HCT116 (cell line): ENCODE data around the gene KRT82. TPM values are rescaled to one million over a fixed set of nuclear protein-coding genes. Genes with fewer than 3 reads are reported as not detected.

Source experiments
- ATAC-seq: fragments of 200-7000 bp; cut with Tn5 transposase; 2 replicates; pipeline ENCODE4 v1.9.1; 2020; ENCODE audit warnings: mild to moderate bottlenecking, moderate library complexity
- BruUV-seq: library from RNA; stranded (reverse); fragments of 400-500 nt; replicated peaks from 2 replicates; lab custom pipeline; 2021; lab: Mats Ljungman, UMichigan
- CTCF ChIA-PET: fragments of 300-600 bp; sonication (Branson Sonifier 250); formaldehyde crosslinking; loops from one replicate; lab custom pipeline; 2021; ENCODE audit warnings: antibody characterized with exemption; lab: Charles Lee
- POLR2A ChIA-PET: fragments of 300-600, 350-600 bp; sonication (Branson Sonifier 250); formaldehyde crosslinking; loops from one replicate; lab custom pipeline; 2021; ENCODE audit warnings: antibody characterized with exemption; lab: Charles Lee
- RAD21 ChIA-PET, 2 experiments: fragments of 300-600 bp; sonication (Branson Sonifier 250); formaldehyde crosslinking; loops; one replicate each; lab custom pipeline; 2023; ENCODE audit warnings: low total read pairs in 2 of 2; ENCODE audit not compliant: uncharacterized antibody in 2 of 2, unreplicated experiment in 2 of 2, low non-redundant PET in 1 of 2; lab: Charles Lee
- DNase-seq: peaks from one replicate; pipeline ENCODE4 v3.0.0-alpha.2; 2010; ENCODE audit warnings: low read depth, low spot score
- H2AFZ ChIP-seq: fragments of 200-600 bp; shearing (Covaris generic), sonication (generic); 2 replicates; pipeline ENCODE4 v1.6.1; 2017; ENCODE audit warnings: low read depth, mixed run types, mixed read lengths, antibody characterized with exemption, low read length; ENCODE audit not compliant: poor library complexity, severe bottlenecking
- H3K27ac ChIP-seq: 2 replicates; pipeline ENCODE4 v1.5.1; 2012; ENCODE audit warnings: low read depth, low read length
- H3K27me3 ChIP-seq: fragments of 200-600 bp; sonication (generic); 2 replicates; pipeline ENCODE4 v1.6.1; 2016; ENCODE audit warnings: mixed run types, low read length, mixed read lengths; ENCODE audit not compliant: insufficient read depth
- H3K36me3 ChIP-seq, 2 experiments: fragments of 200-500 bp in 1 of 2; fragments of 200-600 bp in 1 of 2; sonication (Bioruptor generic) in 1 of 2; sonication (generic) in 1 of 2; 2 replicates each; pipeline versions ENCODE4 v1.5.1 to v1.6.1; 2014 to 2016; ENCODE audit warnings: low read length in 2 of 2, inconsistent platforms in 1 of 2, mixed read lengths in 1 of 2, mixed run types in 1 of 2; ENCODE audit not compliant: insufficient read depth in 2 of 2, control insufficient read depth in 1 of 2
- H3K4me1 ChIP-seq, 2 experiments: fragments of 200-600 bp in 1 of 2; sonication (generic) in 1 of 2; 2 replicates each; pipeline versions ENCODE4 v1.5.1 to v1.6.1; 2012 to 2017; ENCODE audit warnings: low read length in 2 of 2, inconsistent platforms in 1 of 2, mild to moderate bottlenecking in 1 of 2, mixed read lengths in 1 of 2, mixed run types in 1 of 2, moderate library complexity in 1 of 2; ENCODE audit not compliant: insufficient read depth in 2 of 2, control insufficient read depth in 1 of 2
- H3K4me2 ChIP-seq: fragments of 200-600 bp; sonication (generic); 2 replicates; pipeline ENCODE4 v1.6.1; 2017; ENCODE audit warnings: mixed run types, low read length, mixed read lengths
- H3K4me3 ChIP-seq, 2 experiments: fragments of 200-600 bp in 1 of 2; sonication (generic) in 1 of 2; replicated peaks in 1 of 2; 2 replicates each; pipeline ENCODE4 v1.5.1; 2011 to 2016; ENCODE audit warnings: low read length in 2 of 2, control low read depth in 1 of 2, low read depth in 1 of 2, mild to moderate bottlenecking in 1 of 2, mixed read lengths in 1 of 2, mixed run types in 1 of 2
- H3K79me2 ChIP-seq: fragments of 200-600 bp; sonication (generic); 2 replicates; pipeline ENCODE4 v1.6.1; 2017; ENCODE audit warnings: mild to moderate bottlenecking, mixed run types, low read length, moderate library complexity, mixed read lengths; ENCODE audit not compliant: insufficient read depth
- H3K9ac ChIP-seq: fragments of 200-600 bp; sonication (generic); 2 replicates; pipeline ENCODE4 v1.6.1; 2016; ENCODE audit warnings: low read length, mixed read lengths
- H3K9me2 ChIP-seq: fragments of 200-600 bp; sonication (generic), shearing (Covaris generic); 2 replicates; pipeline ENCODE4 v1.6.1; 2017; ENCODE audit warnings: mixed run types, mild to moderate bottlenecking, moderate library complexity; ENCODE audit not compliant: insufficient read depth
- H3K9me3 ChIP-seq, 2 experiments: fragments of 200-500 bp in 1 of 2; fragments of 200-600 bp in 1 of 2; sonication (Bioruptor generic) in 1 of 2; sonication (generic) in 1 of 2; 2 replicates each; pipeline ENCODE4 v1.6.1; 2014 to 2017; ENCODE audit warnings: low read length in 2 of 2, mixed read lengths in 2 of 2, inconsistent platforms in 1 of 2, low read depth in 1 of 2, mild to moderate bottlenecking in 1 of 2, mixed run types in 1 of 2, moderate library complexity in 1 of 2; ENCODE audit not compliant: control insufficient read depth in 1 of 2, insufficient read depth in 1 of 2
- H4K20me1 ChIP-seq: fragments of 200-600 bp; sonication (generic), shearing (Covaris generic); 2 replicates; pipeline ENCODE4 v1.6.1; 2017; ENCODE audit warnings: mixed run types, mild to moderate bottlenecking, moderate library complexity; ENCODE audit not compliant: insufficient read depth
- CEBPB ChIP-seq: IDR thresholded peaks from 2 replicates; pipeline ENCODE4 v1.6.1; 2012; ENCODE audit warnings: low read depth
- ELF1 ChIP-seq: IDR thresholded peaks from 2 replicates; pipeline ENCODE4 v1.6.1; 2012; ENCODE audit warnings: low read depth, borderline replicate concordance
- EZH2 ChIP-seq: fragments of 200-600 bp; sonication (generic); IDR thresholded peaks from 2 replicates; pipeline ENCODE4 v1.6.1; 2017; ENCODE audit warnings: antibody characterized with exemption, mixed run types
- EZH2phosphoT487 ChIP-seq: fragments of 200-600 bp; IDR thresholded peaks from 2 replicates; pipeline ENCODE4 v1.6.1; 2018; ENCODE audit warnings: antibody characterized with exemption, borderline replicate concordance
- JUND ChIP-seq: IDR thresholded peaks from 2 replicates; pipeline ENCODE4 v1.6.1; 2012
- POLR2AphosphoS5 ChIP-seq: IDR thresholded peaks from 2 replicates; pipeline ENCODE4 v1.6.1; 2011; ENCODE audit warnings: mild to moderate bottlenecking, low read depth, low read length, moderate library complexity
- RAD21 ChIP-seq: IDR thresholded peaks from 2 replicates; pipeline ENCODE4 v1.6.1; 2012; ENCODE audit warnings: low read depth, mild to moderate bottlenecking
- SIN3A ChIP-seq: IDR thresholded peaks from 2 replicates; pipeline ENCODE4 v1.6.1; 2012; ENCODE audit warnings: low read depth
- SRF ChIP-seq: IDR thresholded peaks from 2 replicates; pipeline ENCODE4 v1.6.1; 2012; ENCODE audit warnings: low read depth
- TCF7L2 ChIP-seq: IDR thresholded peaks from 2 replicates; pipeline ENCODE4 v1.7.0; 2011; ENCODE audit warnings: borderline replicate concordance, inconsistent platforms; ENCODE audit not compliant: insufficient read depth, insufficient read length; ENCODE audit errors: extremely low read depth
- YY1 ChIP-seq: IDR thresholded peaks from 2 replicates; pipeline ENCODE4 v1.6.1; 2011; ENCODE audit warnings: low read length, low read depth, moderate library complexity, mild to moderate bottlenecking; ENCODE audit not compliant: insufficient replicate concordance; ENCODE audit errors: extremely low read depth
- ZFX ChIP-seq: fragments of 450-650 bp; IDR thresholded peaks from 2 replicates; pipeline ENCODE4 v1.6.1; 2017
- ZNF274 ChIP-seq: fragments of 200-500 bp; sonication (Bioruptor generic); IDR thresholded peaks from 2 replicates; pipeline ENCODE4 v1.6.1; 2014; ENCODE audit warnings: mild to moderate bottlenecking, low read depth, low read length, inconsistent platforms
- intact Hi-C: fragments of 100-400 bp; cut with micrococcal nuclease; formaldehyde crosslinking; loops from 2 replicates; pipeline ENCODE4 v1.10.0; 2022
- total RNA-seq: library from RNA; stranded (reverse); gene quantifications from one replicate; pipeline ENCODE4 v1.2.1, GENCODE V29; 2021; ENCODE audit not compliant: unreplicated experiment
- TF ChIP-seq, protein P1 (sequence below): IDR thresholded peaks from 2 replicates; pipeline ENCODE4 v1.6.1; 2012
- TF ChIP-seq, protein P2 (sequence below): IDR thresholded peaks from 2 replicates; pipeline ENCODE4 v1.6.1; 2012
- TF ChIP-seq, protein P3 (sequence below): IDR thresholded peaks from 2 replicates; pipeline ENCODE4 v1.6.1; 2012; ENCODE audit warnings: low read depth
- TF ChIP-seq, protein P4 (sequence below): IDR thresholded peaks from 2 replicates; pipeline ENCODE4 v1.6.1; 2011; ENCODE audit warnings: mild to moderate bottlenecking, low read length, moderate library complexity; ENCODE audit not compliant: insufficient replicate concordance; ENCODE audit errors: extremely low read depth
- TF ChIP-seq, protein P5 (sequence below), 3 experiments: fragments of 200-600 bp in 1 of 3; sonication (generic) in 1 of 3; IDR thresholded peaks in 2 of 3; conservative IDR thresholded peaks in 1 of 3; 2 replicates each; pipeline ENCODE4 v1.5.1; 2012 to 2017; ENCODE audit warnings: low read depth in 2 of 3, low read length in 2 of 3, antibody characterized with exemption in 1 of 3, borderline replicate concordance in 1 of 3, control low read depth in 1 of 3, mild to moderate bottlenecking in 1 of 3, mixed read lengths in 1 of 3, mixed run types in 1 of 3, moderate library complexity in 1 of 3; ENCODE audit not compliant: insufficient read depth in 1 of 3

The KRT82 gene
- total RNA-seq, 1 experiment from 2014 or later = not detected

DNA sequence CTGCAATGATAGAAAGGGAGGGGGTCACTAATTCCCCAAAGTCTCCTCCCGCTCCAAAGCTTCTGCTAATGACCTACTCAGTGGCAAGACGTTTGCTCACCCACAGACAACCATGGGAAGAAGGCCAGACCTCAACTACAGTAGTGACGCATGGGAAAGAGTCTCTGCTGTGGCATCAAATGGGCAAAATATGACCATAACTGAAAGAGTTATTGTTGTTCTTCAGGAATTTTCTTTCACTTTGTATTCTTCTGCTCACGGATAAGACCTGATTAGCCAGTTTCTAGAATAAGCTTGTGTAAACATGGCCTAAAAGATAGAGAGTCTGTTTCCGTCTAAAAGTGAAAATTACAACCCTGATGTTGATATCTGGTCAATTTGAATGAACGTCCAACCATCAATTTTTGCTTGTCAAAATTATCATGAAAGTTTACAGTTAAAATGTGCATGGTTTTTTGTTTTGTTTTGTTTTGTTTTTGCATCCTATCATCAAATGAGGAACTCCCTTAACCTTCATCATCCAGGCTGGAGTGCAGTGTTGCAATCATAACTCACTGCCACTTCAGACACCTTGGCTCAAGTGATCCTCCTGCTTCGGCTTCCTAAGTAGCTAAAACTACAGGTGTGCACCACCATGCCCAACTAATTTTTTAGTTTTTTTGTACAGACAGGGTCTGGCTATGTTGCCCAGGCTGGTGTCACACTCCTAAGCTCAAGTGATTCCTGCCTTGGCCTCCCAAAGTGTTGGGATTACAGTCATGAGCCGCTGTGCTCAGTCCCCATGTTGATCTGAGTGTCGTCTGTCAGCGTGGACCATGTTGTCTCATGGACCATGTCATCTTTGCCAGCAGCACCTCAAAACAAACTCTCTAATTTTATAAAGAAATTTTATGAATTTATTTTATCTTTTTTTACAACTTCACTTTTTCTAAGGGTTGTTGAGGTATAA is 38.8 kb upstream of the KRT82 start:
- POLR2A ChIA-PET = interaction anchor here (0.8 kb wide), 1 partner anchor 9 kb away, joined by 3 read pairs; no protein-coding TSS in a partner anchor
- H3K27ac ChIP-seq = no peak overlapping the region
- intact Hi-C loops = no loop called here
- TF ChIP-seq, protein P1, sequence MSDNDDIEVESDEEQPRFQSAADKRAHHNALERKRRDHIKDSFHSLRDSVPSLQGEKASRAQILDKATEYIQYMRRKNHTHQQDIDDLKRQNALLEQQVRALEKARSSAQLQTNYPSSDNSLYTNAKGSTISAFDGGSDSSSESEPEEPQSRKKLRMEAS = no peak
- TF ChIP-seq, protein P2, sequence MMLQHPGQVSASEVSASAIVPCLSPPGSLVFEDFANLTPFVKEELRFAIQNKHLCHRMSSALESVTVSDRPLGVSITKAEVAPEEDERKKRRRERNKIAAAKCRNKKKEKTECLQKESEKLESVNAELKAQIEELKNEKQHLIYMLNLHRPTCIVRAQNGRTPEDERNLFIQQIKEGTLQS = no peak
- TF ChIP-seq, protein P3, sequence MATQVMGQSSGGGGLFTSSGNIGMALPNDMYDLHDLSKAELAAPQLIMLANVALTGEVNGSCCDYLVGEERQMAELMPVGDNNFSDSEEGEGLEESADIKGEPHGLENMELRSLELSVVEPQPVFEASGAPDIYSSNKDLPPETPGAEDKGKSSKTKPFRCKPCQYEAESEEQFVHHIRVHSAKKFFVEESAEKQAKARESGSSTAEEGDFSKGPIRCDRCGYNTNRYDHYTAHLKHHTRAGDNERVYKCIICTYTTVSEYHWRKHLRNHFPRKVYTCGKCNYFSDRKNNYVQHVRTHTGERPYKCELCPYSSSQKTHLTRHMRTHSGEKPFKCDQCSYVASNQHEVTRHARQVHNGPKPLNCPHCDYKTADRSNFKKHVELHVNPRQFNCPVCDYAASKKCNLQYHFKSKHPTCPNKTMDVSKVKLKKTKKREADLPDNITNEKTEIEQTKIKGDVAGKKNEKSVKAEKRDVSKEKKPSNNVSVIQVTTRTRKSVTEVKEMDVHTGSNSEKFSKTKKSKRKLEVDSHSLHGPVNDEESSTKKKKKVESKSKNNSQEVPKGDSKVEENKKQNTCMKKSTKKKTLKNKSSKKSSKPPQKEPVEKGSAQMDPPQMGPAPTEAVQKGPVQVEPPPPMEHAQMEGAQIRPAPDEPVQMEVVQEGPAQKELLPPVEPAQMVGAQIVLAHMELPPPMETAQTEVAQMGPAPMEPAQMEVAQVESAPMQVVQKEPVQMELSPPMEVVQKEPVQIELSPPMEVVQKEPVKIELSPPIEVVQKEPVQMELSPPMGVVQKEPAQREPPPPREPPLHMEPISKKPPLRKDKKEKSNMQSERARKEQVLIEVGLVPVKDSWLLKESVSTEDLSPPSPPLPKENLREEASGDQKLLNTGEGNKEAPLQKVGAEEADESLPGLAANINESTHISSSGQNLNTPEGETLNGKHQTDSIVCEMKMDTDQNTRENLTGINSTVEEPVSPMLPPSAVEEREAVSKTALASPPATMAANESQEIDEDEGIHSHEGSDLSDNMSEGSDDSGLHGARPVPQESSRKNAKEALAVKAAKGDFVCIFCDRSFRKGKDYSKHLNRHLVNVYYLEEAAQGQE = no peak
- TF ChIP-seq EZH2phosphoT487 (no peak), ZFX (no peak), ELF1 (no peak), EZH2 (no peak), SIN3A (no peak), ZNF274 (no peak), JUND (no peak), YY1 (no peak), POLR2AphosphoS5 (no peak), TCF7L2 (no peak), SRF (no peak), CEBPB (no peak), RAD21 (no peak)
- TF ChIP-seq, protein P4, sequence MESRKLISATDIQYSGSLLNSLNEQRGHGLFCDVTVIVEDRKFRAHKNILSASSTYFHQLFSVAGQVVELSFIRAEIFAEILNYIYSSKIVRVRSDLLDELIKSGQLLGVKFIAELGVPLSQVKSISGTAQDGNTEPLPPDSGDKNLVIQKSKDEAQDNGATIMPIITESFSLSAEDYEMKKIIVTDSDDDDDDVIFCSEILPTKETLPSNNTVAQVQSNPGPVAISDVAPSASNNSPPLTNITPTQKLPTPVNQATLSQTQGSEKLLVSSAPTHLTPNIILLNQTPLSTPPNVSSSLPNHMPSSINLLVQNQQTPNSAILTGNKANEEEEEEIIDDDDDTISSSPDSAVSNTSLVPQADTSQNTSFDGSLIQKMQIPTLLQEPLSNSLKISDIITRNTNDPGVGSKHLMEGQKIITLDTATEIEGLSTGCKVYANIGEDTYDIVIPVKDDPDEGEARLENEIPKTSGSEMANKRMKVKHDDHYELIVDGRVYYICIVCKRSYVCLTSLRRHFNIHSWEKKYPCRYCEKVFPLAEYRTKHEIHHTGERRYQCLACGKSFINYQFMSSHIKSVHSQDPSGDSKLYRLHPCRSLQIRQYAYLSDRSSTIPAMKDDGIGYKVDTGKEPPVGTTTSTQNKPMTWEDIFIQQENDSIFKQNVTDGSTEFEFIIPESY = no peak
- TF ChIP-seq, protein P5, sequence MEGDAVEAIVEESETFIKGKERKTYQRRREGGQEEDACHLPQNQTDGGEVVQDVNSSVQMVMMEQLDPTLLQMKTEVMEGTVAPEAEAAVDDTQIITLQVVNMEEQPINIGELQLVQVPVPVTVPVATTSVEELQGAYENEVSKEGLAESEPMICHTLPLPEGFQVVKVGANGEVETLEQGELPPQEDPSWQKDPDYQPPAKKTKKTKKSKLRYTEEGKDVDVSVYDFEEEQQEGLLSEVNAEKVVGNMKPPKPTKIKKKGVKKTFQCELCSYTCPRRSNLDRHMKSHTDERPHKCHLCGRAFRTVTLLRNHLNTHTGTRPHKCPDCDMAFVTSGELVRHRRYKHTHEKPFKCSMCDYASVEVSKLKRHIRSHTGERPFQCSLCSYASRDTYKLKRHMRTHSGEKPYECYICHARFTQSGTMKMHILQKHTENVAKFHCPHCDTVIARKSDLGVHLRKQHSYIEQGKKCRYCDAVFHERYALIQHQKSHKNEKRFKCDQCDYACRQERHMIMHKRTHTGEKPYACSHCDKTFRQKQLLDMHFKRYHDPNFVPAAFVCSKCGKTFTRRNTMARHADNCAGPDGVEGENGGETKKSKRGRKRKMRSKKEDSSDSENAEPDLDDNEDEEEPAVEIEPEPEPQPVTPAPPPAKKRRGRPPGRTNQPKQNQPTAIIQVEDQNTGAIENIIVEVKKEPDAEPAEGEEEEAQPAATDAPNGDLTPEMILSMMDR (IDR thresholded peaks at IDR 0.05 in 2 of 3, conservative IDR thresholded peaks at IDR 0.05 in 1 of 3; ENCODE audit: borderline replicate concordance in 1 of 3, insufficient read depth in 1 of 3, low read depth in 2 of 3, low read length in 2 of 3) = no peak

More for the DNA sequence above, 38.8 kb upstream of the KRT82 start:
- H3K9me3 ChIP-seq = no peaks in the 10 kb centered on the region
- H2AFZ ChIP-seq = no peak overlapping the region
- H4K20me1 ChIP-seq = no peaks in the 10 kb centered on the region
- DNase-seq = no peak
- BruUV-seq = no TSS peak
- no peak overlapping the region for H3K4me2 ChIP-seq
- no peaks in the 10 kb centered on the region for H3K27me3 ChIP-seq
- H3K79me2 ChIP-seq = no peaks in the 10 kb centered on the region
- ATAC-seq = no peak
- H3K4me1 ChIP-seq = peaks cover 26 to 47% of the 10 kb centered on the region in 2 experiments
- no peak overlapping the region for H3K4me3 ChIP-seq
- no peaks in the 10 kb centered on the region for H3K9me2 ChIP-seq
- RAD21 ChIA-PET = no interaction called here
- CTCF ChIA-PET = no interaction called here
- H3K36me3 ChIP-seq = no peaks in the 10 kb centered on the region
- no peak overlapping the region for H3K9ac ChIP-seq
